Activated CD4-positive, alpha-beta T cell treated with anti-CD3 and anti-CD28 coated beads, Interleukin-2, amount 50 U/mL, for 4 hours (primary cell): Measurements from ENCODE around the gene RAB30.

Experiments used
- DNase-seq, 2 experiments: peaks; one replicate each; pipeline ENCODE4 v3.0.0-alpha.2; 2020

Gene RAB30

DNA sequence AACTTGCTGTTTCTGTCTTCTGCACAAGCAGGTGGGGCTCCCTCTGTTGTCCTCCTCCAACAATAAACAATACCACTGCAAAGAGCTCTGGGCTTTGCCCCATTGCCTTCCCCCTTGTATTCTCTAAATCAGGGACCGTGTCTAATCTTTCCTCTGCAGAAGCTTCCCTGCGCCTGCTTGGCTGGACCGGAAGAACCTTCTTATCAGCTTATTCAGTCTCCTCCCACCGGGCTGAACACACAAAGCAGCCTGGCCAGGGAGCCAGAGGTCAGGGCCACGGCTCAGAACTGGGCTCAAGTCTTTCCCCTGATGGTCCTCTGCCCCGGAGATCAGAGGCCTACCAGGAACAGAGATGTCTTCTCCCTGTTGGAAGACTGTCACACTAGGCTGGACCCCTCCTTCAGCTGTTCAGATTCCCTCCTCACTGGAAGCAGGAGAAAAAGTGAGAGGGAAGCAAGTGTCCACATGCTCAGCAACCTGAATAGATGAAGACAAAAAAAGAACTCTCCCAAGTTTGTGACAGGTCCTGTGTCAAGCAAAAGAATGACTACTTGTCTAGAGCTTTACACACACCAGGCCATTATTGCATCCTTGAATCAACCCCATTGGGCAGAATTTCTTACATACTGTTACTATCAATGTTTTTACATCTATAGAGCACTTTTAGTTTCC, 63.7 kb downstream of the RAB30 start:
- no peak for DNase-seq

GRCh38 chr11:83007477-83007876, 64.2 kb downstream of the RAB30 start:
- DNase-seq = no peak

DNA sequence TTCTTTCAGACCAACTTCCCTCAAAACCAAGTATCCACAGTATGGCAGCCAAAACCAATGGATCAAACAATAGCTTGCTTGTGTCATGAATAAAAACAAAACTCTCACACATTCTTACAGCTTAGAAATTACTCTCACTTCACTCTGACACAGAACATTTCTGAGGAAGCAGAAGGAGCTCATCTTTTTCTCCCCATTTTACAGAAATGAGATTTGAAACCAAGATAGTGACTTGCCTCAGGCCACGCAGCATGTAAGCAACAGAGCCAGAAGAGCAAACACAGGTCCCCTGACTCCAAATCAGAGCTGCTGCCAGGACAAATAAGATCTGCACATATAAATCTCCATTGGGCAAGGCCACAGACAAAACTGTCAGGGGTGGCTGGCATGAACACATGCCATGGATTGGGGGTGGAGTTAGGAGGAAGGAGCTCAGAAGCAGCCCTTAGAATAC, 64.8 kb downstream of the RAB30 start:
- no peak for DNase-seq

- DNase-seq = no peak
Observed at GRCh38 chr11:83004746-83005556, 66.7 kb downstream of the RAB30 start.

DNA sequence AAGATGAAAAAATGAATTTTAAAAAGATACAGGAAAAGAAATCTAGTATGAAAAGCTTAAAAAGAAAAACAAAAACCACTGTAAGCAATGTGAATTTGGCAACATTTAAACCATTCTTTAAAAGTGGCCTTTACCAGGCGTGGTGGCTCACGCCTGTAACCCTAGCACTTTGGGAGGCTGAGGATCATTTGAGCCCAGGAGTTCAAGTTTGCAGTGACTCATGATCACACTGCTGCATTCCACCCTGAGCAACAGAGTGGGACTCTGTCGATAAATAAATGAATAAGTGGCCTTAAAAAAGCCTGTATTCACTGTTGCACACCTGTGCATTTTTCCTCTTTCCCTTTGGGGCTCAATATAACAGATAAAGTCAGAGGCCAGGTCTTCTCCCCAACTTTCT, 69.2 kb downstream of the RAB30 start:
- no peak for DNase-seq

- DNase-seq = peak; percentile 22
Observed at GRCh38 chr11:83002053-83002452, 69.6 kb downstream of the RAB30 start.

DNA sequence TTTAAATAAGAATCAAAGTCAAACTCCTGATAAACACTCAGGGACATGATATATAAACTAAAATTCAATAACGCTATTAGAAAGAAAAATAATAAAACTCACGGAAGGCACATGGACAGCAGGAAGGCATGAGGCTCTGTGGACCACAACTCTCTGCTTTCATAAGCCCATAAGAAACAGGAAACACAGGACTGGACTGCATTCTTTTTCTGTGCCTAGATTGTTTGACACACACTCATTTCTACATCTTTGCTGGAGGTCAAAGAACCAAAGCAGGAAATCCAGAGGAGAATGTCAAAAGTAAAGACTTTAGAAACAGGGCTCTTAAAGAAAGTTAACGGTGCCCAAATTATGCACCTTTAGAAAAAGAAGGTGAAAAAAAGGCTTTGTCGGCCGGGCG, 71.3 kb downstream of the RAB30 start:
- DNase-seq = no peak

- no peak for DNase-seq
Observed at GRCh38 chr11:82999232-82999631, 72.5 kb downstream of the RAB30 start.

DNA sequence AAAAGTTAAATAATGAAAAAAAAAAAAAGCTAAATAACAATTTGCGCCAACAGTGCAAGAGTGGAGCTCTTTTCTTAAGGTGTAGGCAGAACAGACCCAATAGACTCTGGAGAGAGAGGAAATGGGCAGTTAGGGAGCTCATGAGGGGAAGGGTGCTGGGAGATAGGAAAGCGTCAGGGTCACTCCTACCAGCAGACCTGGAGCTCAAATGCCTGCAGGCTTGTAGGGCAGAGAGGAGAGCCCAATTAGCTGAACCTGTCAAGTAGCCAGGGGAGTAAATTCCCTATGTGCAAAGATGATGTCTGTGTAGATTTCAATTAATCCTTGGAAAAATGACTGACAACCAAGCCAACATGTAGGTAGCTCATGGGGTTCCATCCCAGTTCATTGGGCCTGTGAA, 73.0 kb downstream of the RAB30 start:
- no peak for DNase-seq

DNA sequence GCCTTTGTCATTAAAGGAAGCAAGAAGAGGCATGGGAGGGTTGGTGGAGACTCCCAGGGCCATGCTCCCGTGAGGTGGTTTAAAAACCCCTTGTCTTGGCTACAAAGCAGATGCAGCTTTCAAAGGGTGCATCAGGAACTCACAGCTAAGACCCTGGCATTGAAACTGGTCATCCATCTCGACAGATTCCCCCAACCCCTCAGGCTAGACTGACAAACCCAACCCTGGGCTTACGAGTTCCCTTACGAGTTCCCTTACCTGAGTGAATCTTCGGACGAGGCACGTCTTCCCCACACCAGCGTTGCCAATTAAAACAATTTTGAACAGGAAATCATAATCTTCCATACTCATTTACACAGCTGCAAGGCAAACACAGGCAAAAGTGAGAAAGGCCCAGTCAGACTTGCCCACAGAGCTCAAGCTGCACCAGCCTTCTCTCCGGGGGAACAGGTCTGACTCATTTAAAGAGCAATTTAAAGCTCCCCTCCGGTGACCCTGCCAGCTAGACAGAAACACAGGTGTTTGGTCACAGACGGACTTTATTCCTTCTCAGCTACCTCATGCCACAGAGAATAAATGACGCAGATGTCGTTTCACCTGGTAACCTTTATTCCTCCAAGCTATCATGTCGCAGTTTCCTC, 74.6 kb downstream of the RAB30 start:
- DNase-seq = no peak

DNA sequence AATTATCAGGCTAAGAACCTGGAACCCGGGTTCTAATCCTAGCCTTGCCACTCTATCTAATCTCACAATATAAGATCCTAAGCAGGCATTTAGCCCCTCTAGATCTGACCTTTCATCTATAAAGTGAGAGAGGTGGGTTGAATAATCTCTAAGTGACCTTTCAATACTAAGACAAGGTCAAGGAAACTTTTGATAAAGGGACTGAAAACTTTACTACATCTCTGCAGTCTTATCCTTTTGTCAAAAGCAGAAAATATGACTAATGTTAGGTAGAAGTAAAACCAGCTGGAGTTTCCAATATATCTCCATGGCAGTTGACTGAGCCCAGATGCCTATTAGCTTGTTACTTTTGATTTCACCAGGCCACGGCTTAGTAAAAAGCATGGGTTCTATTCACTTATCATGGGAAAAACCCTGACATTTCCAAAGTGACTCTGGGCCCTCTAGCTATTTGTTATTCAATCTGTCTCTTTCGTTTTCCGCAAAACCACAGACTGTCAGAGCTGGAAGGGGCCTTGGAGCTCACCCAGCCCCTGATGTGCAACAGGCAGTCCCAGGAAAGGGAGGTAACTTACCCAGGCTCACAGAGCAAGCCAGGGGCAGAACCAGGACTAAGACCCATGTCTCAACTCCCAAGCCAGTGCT, 75.8 kb downstream of the RAB30 start:
- no peak for DNase-seq

DNA sequence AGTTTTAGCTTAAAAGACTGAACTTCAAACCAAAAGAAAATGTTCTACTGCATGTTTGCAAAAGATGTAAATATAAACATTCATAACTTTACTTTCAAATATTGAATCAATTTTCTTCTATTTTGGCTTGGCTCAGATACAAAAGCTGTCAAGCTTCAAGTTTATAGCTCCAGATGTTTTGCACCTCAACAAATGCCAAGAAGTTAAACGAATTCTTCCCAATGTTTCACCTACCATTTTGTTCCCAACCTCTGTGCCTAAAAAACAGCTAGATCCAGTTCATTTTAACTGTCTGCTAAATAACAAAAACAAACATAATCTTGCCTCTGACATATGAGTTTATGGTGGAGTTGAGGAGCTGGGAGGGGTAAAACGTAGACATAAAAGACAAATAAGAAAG, 76.5 kb downstream of the RAB30 start:
- DNase-seq = no peak

- DNase-seq = no peak
Observed at GRCh38 chr11:82994604-82995230, 77.0 kb downstream of the RAB30 start.

- DNase-seq = no peak
Observed at GRCh38 chr11:82992223-82992622, 79.5 kb downstream of the RAB30 start.

- no peak for DNase-seq
Observed at GRCh38 chr11:82989628-82990404, 81.9 kb downstream of the RAB30 start.

DNA sequence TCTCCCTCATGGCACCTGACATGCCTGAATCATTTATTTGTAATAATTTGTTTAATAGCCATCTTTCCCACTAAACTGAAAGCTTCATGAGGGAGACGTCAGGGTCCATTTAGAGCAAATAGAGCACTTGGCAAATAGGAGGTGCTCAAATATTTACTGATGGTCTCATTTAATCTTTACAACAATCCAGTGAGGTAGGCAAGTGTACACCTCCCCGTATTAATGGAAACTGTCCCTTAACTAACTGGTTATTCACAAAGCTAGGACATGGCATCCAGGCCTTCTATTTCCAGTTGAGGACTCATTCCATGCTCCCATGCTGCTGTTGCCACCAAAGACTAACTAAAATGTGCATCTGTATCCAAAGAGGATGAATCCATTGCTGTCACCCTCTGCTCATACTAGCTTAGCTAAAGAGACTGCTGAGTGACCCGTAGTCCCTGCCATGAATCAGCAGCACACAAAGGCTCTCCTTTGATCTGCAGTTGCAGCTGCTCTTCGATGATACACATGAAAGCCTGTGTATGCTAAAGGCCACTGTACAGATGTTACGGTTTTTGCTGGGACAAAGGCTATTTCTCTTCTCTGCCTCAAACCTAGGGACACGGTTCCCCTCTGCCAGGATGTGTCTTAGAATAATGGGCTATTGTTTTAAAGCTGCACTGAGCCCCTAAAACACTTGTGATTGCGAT, 82.6 kb downstream of the RAB30 start:
- DNase-seq = no peak

GRCh38 chr11:82987997-82988396, 83.7 kb downstream of the RAB30 start:
- DNase-seq = no peak

DNA sequence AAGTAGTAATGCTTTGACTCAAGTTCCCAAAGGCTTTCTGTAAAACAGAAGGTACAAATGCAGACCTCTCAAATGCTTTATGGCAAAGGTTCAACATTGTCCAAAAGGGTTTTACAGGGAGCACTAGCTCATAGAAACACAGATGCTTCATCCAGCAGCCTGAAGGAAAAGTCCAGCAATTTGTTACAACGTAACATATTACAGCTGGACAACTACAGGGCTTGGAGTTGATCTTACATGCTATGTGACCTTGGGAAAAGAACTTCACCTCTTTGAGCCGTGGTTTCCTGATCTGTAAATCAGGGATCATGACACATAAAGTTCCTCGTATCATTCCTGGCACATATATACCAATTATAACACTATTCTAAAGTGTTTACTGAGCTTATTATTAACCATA, 85.3 kb downstream of the RAB30 start:
- no peak for DNase-seq

DNA sequence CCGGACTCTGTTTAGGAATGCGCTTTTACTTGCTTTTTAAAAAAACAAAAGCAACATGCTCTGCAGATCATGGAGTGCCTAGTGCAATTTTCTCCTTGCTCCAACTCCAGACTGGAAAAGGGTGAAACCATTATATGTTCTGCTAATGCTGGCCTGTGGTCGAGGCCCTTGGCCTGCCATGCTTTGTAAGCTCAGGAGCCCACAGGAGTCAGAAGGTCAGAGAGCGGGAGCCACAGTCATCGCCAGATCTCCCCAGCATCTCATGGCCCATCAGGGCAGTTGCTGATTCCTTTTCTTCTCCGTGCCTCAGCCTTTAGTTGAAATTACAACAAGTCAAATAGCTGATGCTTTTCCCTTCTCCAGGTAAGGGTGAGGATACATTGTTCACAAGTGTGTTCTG, 89.8 kb downstream of the RAB30 start:
- DNase-seq = no peak

GRCh38 chr11:82980947-82981346, 90.8 kb downstream of the RAB30 start:
- no peak for DNase-seq

- no peak for DNase-seq
Observed at GRCh38 chr11:82980292-82980691, 91.4 kb downstream of the RAB30 start.

- DNase-seq = no peak
Observed at GRCh38 chr11:82979824-82980223, 91.9 kb downstream of the RAB30 start.
